ENCODE measurements around the gene NPPA.

NPPA gene

GRCh38 chr1:11862890-11863289, 15.3 kb upstream of the NPPA start:
- no peak overlapping the region for H3K4me3 ChIP-seq (ENCODE audit: control insufficient read depth, low read depth, low read length)
- TF ChIP-seq, protein P1, sequence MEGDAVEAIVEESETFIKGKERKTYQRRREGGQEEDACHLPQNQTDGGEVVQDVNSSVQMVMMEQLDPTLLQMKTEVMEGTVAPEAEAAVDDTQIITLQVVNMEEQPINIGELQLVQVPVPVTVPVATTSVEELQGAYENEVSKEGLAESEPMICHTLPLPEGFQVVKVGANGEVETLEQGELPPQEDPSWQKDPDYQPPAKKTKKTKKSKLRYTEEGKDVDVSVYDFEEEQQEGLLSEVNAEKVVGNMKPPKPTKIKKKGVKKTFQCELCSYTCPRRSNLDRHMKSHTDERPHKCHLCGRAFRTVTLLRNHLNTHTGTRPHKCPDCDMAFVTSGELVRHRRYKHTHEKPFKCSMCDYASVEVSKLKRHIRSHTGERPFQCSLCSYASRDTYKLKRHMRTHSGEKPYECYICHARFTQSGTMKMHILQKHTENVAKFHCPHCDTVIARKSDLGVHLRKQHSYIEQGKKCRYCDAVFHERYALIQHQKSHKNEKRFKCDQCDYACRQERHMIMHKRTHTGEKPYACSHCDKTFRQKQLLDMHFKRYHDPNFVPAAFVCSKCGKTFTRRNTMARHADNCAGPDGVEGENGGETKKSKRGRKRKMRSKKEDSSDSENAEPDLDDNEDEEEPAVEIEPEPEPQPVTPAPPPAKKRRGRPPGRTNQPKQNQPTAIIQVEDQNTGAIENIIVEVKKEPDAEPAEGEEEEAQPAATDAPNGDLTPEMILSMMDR (conservative IDR thresholded peaks at IDR 0.05; ENCODE audit: control insufficient read depth, insufficient read depth, low read depth, low read length), result no peak
- DNase-seq (ENCODE audit: low read depth), result no peak

DNA sequence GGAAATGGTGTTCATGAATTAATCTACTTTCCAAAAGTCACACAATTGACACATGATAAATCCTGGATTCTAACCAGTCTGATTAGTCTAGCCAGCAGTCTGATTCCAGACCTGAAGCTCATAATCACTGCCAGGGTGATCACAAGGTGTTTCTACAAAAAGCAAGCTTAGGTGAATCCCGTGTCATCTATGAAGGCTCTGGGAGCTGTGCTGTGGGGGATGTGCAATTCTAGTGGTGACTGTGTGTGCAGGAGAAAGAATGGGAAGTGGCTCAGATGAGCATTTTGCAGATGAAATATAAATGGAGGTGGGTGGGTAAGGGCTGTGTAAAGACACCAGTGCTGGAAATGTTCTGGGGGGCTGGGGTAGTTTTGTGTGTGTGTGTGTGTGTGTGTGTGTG, 13.0 kb upstream of the NPPA start:
- no peak overlapping the region for H3K4me3 ChIP-seq (ENCODE audit: control insufficient read depth, low read depth, low read length)
- DNase-seq (ENCODE audit: low read depth), result no peak
- TF ChIP-seq, protein P1 (conservative IDR thresholded peaks at IDR 0.05; ENCODE audit: control insufficient read depth, insufficient read depth, low read depth, low read length), result no peak

DNA sequence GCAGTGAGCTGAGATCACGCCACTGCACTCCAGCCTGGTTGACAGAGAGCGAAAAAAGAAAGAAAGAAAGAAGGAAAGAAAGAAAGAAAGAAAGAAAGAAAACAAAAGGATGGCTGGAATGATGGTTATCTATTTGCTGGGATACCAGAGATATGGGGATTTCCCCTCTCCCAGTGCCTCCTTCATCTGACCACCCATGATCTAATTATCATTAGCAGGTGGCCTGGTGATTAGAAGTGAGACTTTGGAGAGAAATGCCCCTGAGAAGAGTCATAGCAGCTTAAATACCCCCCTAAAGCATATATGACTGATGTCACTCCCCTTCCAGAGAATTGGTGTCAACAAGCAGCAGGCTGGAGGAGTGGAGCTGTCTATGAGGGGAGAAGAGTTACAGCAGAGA, 12.5 kb upstream of the NPPA start:
- H3K4me3 ChIP-seq (ENCODE audit: control insufficient read depth, low read depth, low read length), result no peak overlapping the region
- DNase-seq (ENCODE audit: low read depth), result no peak
- TF ChIP-seq, protein P1 (conservative IDR thresholded peaks at IDR 0.05; ENCODE audit: control insufficient read depth, insufficient read depth, low read depth, low read length), result no peak

DNA sequence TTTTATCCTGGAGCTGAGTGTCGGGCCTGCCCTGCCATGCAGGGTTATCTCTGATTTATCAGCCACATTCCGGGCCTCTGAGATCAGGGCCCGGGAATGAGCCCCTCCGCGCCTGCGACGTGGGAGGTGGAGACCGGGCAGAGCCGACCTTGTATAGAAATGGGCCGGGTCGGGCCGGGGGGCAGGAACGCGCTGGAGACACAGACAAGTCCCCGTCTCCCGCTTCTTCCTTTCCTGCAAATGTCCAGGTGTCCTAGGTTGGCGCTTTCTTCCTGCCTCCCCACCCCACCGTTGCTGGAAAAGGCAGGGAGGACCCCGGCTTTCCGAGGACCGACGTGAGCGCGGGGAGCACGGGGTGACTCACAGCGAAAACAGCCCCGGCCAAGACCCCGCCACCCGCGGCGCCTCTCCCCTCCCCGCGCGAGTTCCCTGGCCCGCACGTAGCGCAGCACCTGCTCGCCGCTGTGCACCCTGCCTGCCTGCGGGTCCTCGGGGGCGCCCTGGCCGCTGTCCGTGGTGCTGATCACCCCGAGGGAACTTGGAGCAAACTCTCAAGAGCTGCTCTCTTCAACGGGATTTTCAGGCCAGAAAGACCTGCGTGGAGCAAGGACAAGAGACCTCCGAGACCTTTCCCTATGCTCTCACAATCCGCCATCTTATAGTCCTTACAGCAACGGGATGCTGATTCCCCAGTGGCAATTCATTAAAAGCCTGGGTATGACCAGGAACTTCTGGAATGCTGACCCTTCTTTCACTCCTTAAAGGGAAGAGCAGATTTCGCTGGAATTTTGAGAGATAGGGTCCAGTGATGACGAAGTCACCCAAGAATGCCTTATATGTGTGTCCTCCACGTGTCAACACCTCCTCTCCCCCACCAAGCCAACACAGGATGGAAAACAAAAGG, 11.6 kb upstream of the NPPA start:
- H3K4me3 ChIP-seq (ENCODE audit: control insufficient read depth, low read depth, low read length), result no peak overlapping the region
- TF ChIP-seq, protein P1 (conservative IDR thresholded peaks at IDR 0.05; ENCODE audit: control insufficient read depth, insufficient read depth, low read depth, low read length), result peak; percentile 19
- DNase-seq (ENCODE audit: low read depth), result peak; percentile 39

GRCh38 chr1:11858613-11858967, 11.0 kb upstream of the NPPA start, which contains the start of gene NPPB:
NPPB (minus strand) TSS chr1:11858945; CDS start chr1:11858833, 112 bp downstream.
- H3K4me3 ChIP-seq (ENCODE audit: control insufficient read depth, low read depth, low read length), result no peak within 1 kb of the TSS
- no peak for DNase-seq (ENCODE audit: low read depth)
- TF ChIP-seq, protein P1 (conservative IDR thresholded peaks at IDR 0.05; ENCODE audit: control insufficient read depth, insufficient read depth, low read depth, low read length), result no peak

DNA sequence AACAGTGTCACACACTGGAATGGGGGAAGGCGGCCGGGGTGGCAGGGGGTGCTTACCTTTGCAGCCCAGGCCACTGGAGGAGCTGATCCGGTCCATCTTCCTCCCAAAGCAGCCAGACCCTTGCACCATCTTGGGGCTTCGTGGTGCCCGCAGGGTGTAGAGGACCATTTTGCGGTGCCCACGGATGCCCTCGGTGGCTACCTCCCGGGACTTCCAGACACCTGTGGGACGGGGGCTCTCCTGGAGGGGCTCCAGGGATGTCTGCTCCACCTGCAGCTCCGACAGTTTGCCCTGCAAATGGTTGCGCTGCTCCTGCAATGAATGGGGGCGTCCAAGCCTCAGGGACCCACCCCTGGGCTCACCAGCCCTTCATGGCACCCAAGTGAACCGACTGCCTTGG, 10.6 kb upstream of the NPPA start:
- TF ChIP-seq, protein P1 (conservative IDR thresholded peaks at IDR 0.05; ENCODE audit: control insufficient read depth, insufficient read depth, low read depth, low read length), result no peak
- H3K4me3 ChIP-seq (ENCODE audit: control insufficient read depth, low read depth, low read length), result no peak overlapping the region

More for the DNA sequence above, 10.6 kb upstream of the NPPA start:
- DNase-seq (ENCODE audit: low read depth), result no peak

Data from fibroblast of mammary gland (primary cell).